Psoas muscle (tissue), 8 donors: ENCODE measurements around the gene KLHL25. TPM values are rescaled to one million over a fixed set of nuclear protein-coding genes. Genes with fewer than 3 reads are reported as not detected.

Experiments used
- ATAC-seq, 4 donors: fragments of 200-7000 bp; cut with Tn5 transposase; one replicate each; pipeline ENCODE4 v1.9.1; 2020; ENCODE audit warnings: moderate library complexity in 3 of 4, mild to moderate bottlenecking in 2 of 4
- DNase-seq, 2 donors: peaks; one replicate each; pipeline ENCODE4 v3.0.0-alpha.2; 2020
- H3K27ac ChIP-seq: fragments of 200-600 bp; one replicate; pipeline ENCODE4 v1.8.0; 2022
- H3K27me3 ChIP-seq, 3 donors: fragments of 200-600 bp in 1 of 3; one replicate each; pipeline versions ENCODE4 v1.6.1 to v1.8.0; 2013 to 2022; ENCODE audit warnings: low read length in 2 of 3, mild to moderate bottlenecking in 2 of 3, moderate library complexity in 1 of 3; ENCODE audit not compliant: insufficient read depth in 3 of 3
- H3K36me3 ChIP-seq, 2 donors: fragments of 200-600 bp in 1 of 2; one replicate each; pipeline versions ENCODE4 v1.6.1 to v1.8.0; 2013 to 2022; ENCODE audit warnings: low read depth in 1 of 2, mild to moderate bottlenecking in 1 of 2, moderate library complexity in 1 of 2; ENCODE audit not compliant: insufficient read depth in 1 of 2
- H3K4me1 ChIP-seq: fragments of 200-600 bp; one replicate; pipeline ENCODE4 v1.8.0; 2022
- H3K4me3 ChIP-seq: fragments of 200-600 bp; one replicate; pipeline ENCODE4 v1.8.0; 2022; ENCODE audit warnings: mild to moderate bottlenecking
- H3K9me3 ChIP-seq: fragments of 200-600 bp; one replicate; pipeline ENCODE4 v1.8.0; 2022
- CTCF ChIP-seq: fragments of 200-600 bp; IDR thresholded peaks from one replicate; pipeline ENCODE4 v1.8.0; 2022; ENCODE audit warnings: antibody characterized with exemption
- WGBS, 3 donors: extraction: QIAGEN DNeasy Blood & Tissue Kit; methylation state at CpG; one replicate each; pipeline versions ENCODE4 v1.1.6 to v1.1.7; 2013; 5-methylcytosine and 5-hydroxymethylcytosine counted together
- intact Hi-C, 2 donors: fragments of 100-400 bp; cut with DNase I; formaldehyde crosslinking; loops; one replicate each; pipeline versions ENCODE4 v1.11.0 to v1.14.2; 2022
- polyA plus RNA-seq, 3 donors: library from polyadenylated mRNA; stranded (reverse); fragments of 200-250 nt; gene quantifications; one replicate each; pipeline ENCODE4 v1.2.3, GENCODE V29; 2013
- total RNA-seq, 4 donors: library from RNA; stranded (reverse); fragmentation: NEBNext Ultra II Directional in 2 of 4; extraction: Animal tissue kit (Norgen Biotek cat#: 25700) in 2 of 4; gene quantifications; one replicate each; pipeline versions ENCODE4 v1.2.1 to v1.2.4, GENCODE V29; 2021 to 2023
- donor health status: healthy with polysubstance abuse.
- donor health status: DM: no; HTN: no; CAD: no; lungs with moderate emphysema.
- donor health status: Bipolar disorder and iron deficiency.
- donor health status: healthy.
- donor health status: DM: yes; HTN: yes; CAD: no.
- donor health status: DM: no; HTN: no; CAD: no.
- donor health status: DM: no; HTN: no; CAD: no.
- donor health status: DM: yes; HTN: yes; CAD: no.

Gene KLHL25
- total and polyA plus RNA-seq, 7 donors, result 3.8 to 15.7 (median 8.1) TPM

- intact Hi-C loops, result no loop called here
- Histone ChIP-seq H3K36me3 (peaks cover 0 to 22% of the 10 kb centered on the region in 2 donors), H3K27me3 (no peaks in the 10 kb centered on the region), H3K4me3 (no peak overlapping the region), H3K4me1 (peaks cover 42% of the 10 kb centered on the region), H3K9me3 (no peaks in the 10 kb centered on the region), H3K27ac (peak overlapping the region; percentile 71)
- WGBS, 3 donors, result 21 to 28% (median 28%) methylated on average over 3 of the region's 3 CpGs
- DNase-seq, result no peak
- TF ChIP-seq CTCF, result no peak
- ATAC-seq, result peak; percentile 60 to 75 (median 62)
Measured at GRCh38 chr15:85764649-85765277, 30.0 kb downstream of the KLHL25 start.

GRCh38 chr15:85763673-85764633 lies 30.8 kb downstream of the KLHL25 start:
- intact Hi-C loops, result no loop called here

DNA sequence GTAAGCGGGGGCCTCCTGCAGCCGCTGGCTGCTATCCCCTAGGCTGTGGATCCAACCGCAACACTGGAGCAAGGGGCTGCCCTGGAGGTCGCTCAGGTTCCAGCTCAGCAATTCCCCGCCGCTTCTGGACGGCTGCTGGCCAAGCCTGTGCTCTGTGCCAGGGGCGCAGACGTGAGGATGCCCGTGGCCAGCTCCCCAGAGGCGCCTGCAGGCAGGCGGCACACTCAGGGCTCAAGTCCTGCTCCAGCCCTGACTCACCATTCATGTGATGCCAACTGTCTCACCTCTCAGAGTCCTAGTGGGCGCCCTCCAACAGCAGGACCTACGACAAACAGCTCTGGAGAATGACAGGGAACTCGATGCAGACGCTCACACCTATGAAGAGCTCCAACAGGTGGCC lies 31.6 kb downstream of the KLHL25 start:
- ATAC-seq (peak; percentile 88 to 89 (median 89)), DNase-seq (peak; percentile 66 to 88)
- intact Hi-C loops, result no loop called here
- H3K27ac ChIP-seq, result peak overlapping the region; percentile 71
- H3K27me3 ChIP-seq, result no peaks in the 10 kb centered on the region
- no peak overlapping the region for H3K4me3 ChIP-seq
- peaks cover 49% of the 10 kb centered on the region for H3K4me1 ChIP-seq
- no peaks in the 10 kb centered on the region for H3K9me3 ChIP-seq
- peaks cover 0 to 19% of the 10 kb centered on the region in 2 donors for H3K36me3 ChIP-seq
- no peak for TF ChIP-seq CTCF
- 27 to 37% (median 35%) methylated on average over 16 of the region's 16 CpGs for WGBS, 3 donors

More at GRCh38 chr15:85763673-85764633, 30.8 kb downstream of the KLHL25 start:
- no peak for TF ChIP-seq CTCF
- WGBS, 3 donors, result 79 to 86% (median 81%) methylated on average over 28 of the region's 28 CpGs
- peaks cover 0 to 18% of the 10 kb centered on the region in 2 donors for H3K36me3 ChIP-seq
- peaks cover 49% of the 10 kb centered on the region for H3K4me1 ChIP-seq
- DNase-seq, result peak in 1 of 2 donors; percentile 58
- H3K9me3 ChIP-seq, result no peaks in the 10 kb centered on the region
- H3K27ac ChIP-seq, result peak overlapping the region; percentile 71
- ATAC-seq, result peak; percentile 10 to 24 (median 15)
- no peaks in the 10 kb centered on the region for H3K27me3 ChIP-seq
- H3K4me3 ChIP-seq, result no peak overlapping the region

DNA sequence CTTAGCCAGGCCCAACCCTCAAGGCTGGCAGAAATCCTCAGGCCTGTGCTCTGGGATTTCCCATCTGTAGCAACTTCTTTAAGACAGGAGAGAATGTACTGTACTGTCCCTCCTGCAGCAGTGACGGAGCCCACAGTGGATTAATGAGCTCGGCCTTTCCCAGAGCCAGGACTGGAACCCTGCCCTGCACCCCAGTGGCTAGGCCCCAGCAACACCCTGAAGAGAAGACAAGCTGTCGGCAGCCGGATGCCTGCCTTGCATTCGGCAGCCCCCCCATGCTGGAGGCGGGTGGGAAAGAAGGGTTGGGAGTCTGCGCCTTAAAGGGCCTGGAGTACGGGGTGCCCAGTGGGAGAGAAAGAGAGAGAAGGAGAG lies 32.0 kb downstream of the KLHL25 start:
- H3K9me3 ChIP-seq, result no peaks in the 10 kb centered on the region
- peaks cover 0 to 23% of the 10 kb centered on the region in 2 donors for H3K36me3 ChIP-seq
- peak overlapping the region; percentile 71 for H3K27ac ChIP-seq
- intact Hi-C loops, result no loop called here
- TF ChIP-seq CTCF, result no peak
- DNase-seq, result no peak
- 52 to 73% (median 57%) methylated on average over 8 of the region's 8 CpGs for WGBS, 3 donors
- H3K4me1 ChIP-seq, result peaks cover 49% of the 10 kb centered on the region
- no peak overlapping the region for H3K4me3 ChIP-seq
- peak in 1 of 4 donors; percentile 33 for ATAC-seq
- H3K27me3 ChIP-seq, result no peaks in the 10 kb centered on the region
